Measurements from ENCODE around the gene COL15A1. TPM values are rescaled to one million over a fixed set of nuclear protein-coding genes. Genes with fewer than 3 reads are reported as not detected.

COL15A1 gene
- total RNA-seq, 1 experiment from 2014 or later, result 0.10 TPM

GRCh38 chr9:98933890-98934289 is 9.8 kb upstream of the COL15A1 start:
- in situ Hi-C loops (cut with HindIII; ENCODE audit: low pct_unique_long_range_greater_than_20kb, low sequenced_read_pairs) (no loop called here), intact Hi-C loops (cut with micrococcal nuclease; ENCODE audit: unreplicated experiment) (no loop called here)
- Histone ChIP-seq H3K27ac (ENCODE audit: low read length) (no peak overlapping the region), H3K4me1 (ENCODE audit: control insufficient read depth, insufficient read depth, low read length) (no peaks in the 10 kb centered on the region), H3K4me3 (ENCODE audit: low read depth in 2 of 2, low read length in 2 of 2) (no peak overlapping the region), H3K9me3 (ENCODE audit: control insufficient read depth, insufficient read depth, low read depth, low read length) (no peaks in the 10 kb centered on the region), H3K36me3 (ENCODE audit: control insufficient read depth, insufficient read depth, low read length) (no peaks in the 10 kb centered on the region), H3K27me3 (ENCODE audit: control insufficient read depth, insufficient read depth, low read length) (no peaks in the 10 kb centered on the region; the same call in none of the 2 replicates)
- no peak for DNase-seq (ENCODE audit: low read depth, low spot score)
- ChIA-PET CTCF (no interaction called here), POLR2A (no interaction called here)
- TF ChIP-seq SIN3A (IDR thresholded peaks at IDR 0.05; ENCODE audit: borderline replicate concordance, insufficient read depth, low read depth, low read length), result no peak
- no peak for TF ChIP-seq CTCF (IDR thresholded peaks at IDR 0.05)
- TF ChIP-seq REST (IDR thresholded peaks at IDR 0.05; ENCODE audit: insufficient read depth in 1 of 2, low read depth in 2 of 2, low read length in 1 of 2), result no peak
- no peak for TF ChIP-seq POLR2AphosphoS5 (IDR thresholded peaks at IDR 0.05; ENCODE audit: low read depth, low read length)
- no peak for TF ChIP-seq TCF7L2 (IDR thresholded peaks at IDR 0.05; ENCODE audit: low read depth, low read length)
- ATAC-seq, result no peak
- BruUV-seq (replicated peaks), result no TSS peak

GRCh38 chr9:98935071-98935505 is 8.6 kb upstream of the COL15A1 start:
- BruUV-seq (replicated peaks), result no TSS peak
- DNase-seq (ENCODE audit: low read depth, low spot score) (no peak), ATAC-seq (no peak)
- no peak overlapping the region for H3K27ac ChIP-seq (ENCODE audit: low read length)
- no peak for TF ChIP-seq CTCF (IDR thresholded peaks at IDR 0.05)
- TF ChIP-seq POLR2AphosphoS5 (IDR thresholded peaks at IDR 0.05; ENCODE audit: low read depth, low read length), result no peak
- no peak for TF ChIP-seq TCF7L2 (IDR thresholded peaks at IDR 0.05; ENCODE audit: low read depth, low read length)
- no peak for TF ChIP-seq REST (IDR thresholded peaks at IDR 0.05; ENCODE audit: insufficient read depth in 1 of 2, low read depth in 2 of 2, low read length in 1 of 2)
- no peak for TF ChIP-seq SIN3A (IDR thresholded peaks at IDR 0.05; ENCODE audit: borderline replicate concordance, insufficient read depth, low read depth, low read length)
- CTCF ChIA-PET, result no interaction called here
- H3K4me3 ChIP-seq (ENCODE audit: low read depth in 2 of 2, low read length in 2 of 2), result no peak overlapping the region
- H3K36me3 ChIP-seq (ENCODE audit: control insufficient read depth, insufficient read depth, low read length), result no peaks in the 10 kb centered on the region
- no peaks in the 10 kb centered on the region for H3K9me3 ChIP-seq (ENCODE audit: control insufficient read depth, insufficient read depth, low read depth, low read length)
- intact Hi-C loops (cut with micrococcal nuclease; ENCODE audit: unreplicated experiment) (no loop called here), in situ Hi-C loops (cut with HindIII; ENCODE audit: low pct_unique_long_range_greater_than_20kb, low sequenced_read_pairs) (no loop called here)
- POLR2A ChIA-PET, result no interaction called here
- no peaks in the 10 kb centered on the region; the same call in 1 of the 2 replicates for H3K27me3 ChIP-seq (ENCODE audit: control insufficient read depth, insufficient read depth, low read length)
- H3K4me1 ChIP-seq (ENCODE audit: control insufficient read depth, insufficient read depth, low read length), result no peaks in the 10 kb centered on the region

Measured in Panc1 (cell line).